Naive B cell (primary cell): ENCODE measurements around the gene RNASEH2B. TPM values are rescaled to one million over a fixed set of nuclear protein-coding genes. Genes with fewer than 3 reads are reported as not detected.
A peak's percentile ranks its signal among the peaks of the same experiment; 100 is the strongest.

ENCODE experiments used
- ATAC-seq, 2 donors: fragments of 150-1000 bp; cut with Tn5 transposase; 2 replicates each; pipeline ENCODE4 v1.10.0; 2021; ENCODE audit warnings: low read depth in 2 of 2, mild to moderate bottlenecking in 2 of 2, moderate library complexity in 2 of 2
- DNase-seq: peaks from one replicate; pipeline ENCODE4 v3.0.0; 2022
- H3K27ac Mint-ChIP-seq, 6 donors: one replicate each; pipeline ENCODE4 v1.8.0; 2020 to 2022; ENCODE audit warnings: mild to moderate bottlenecking in 6 of 6, mixed read lengths in 6 of 6, moderate library complexity in 5 of 6, inconsistent platforms in 2 of 6
- H3K27me3 Mint-ChIP-seq, 3 donors: one replicate each; pipeline ENCODE4 v1.8.0; 2021 to 2022; ENCODE audit warnings: mixed read lengths in 3 of 3, mild to moderate bottlenecking in 1 of 3
- H3K36me3 Mint-ChIP-seq, 2 donors: one replicate each; pipeline ENCODE4 v1.8.0; 2020 to 2022; ENCODE audit warnings: mixed read lengths in 2 of 2, inconsistent platforms in 1 of 2, mild to moderate bottlenecking in 1 of 2
- H3K4me1 Mint-ChIP-seq, 3 donors: one replicate each; pipeline ENCODE4 v1.8.0; 2020 to 2022; ENCODE audit warnings: mixed read lengths in 3 of 3, inconsistent platforms in 1 of 3, mild to moderate bottlenecking in 1 of 3, moderate library complexity in 1 of 3
- H3K4me3 Mint-ChIP-seq, 8 donors: one replicate each; pipeline ENCODE4 v1.8.0; 2020 to 2022; ENCODE audit warnings: mild to moderate bottlenecking in 8 of 8, mixed read lengths in 8 of 8, moderate library complexity in 8 of 8, inconsistent platforms in 2 of 8
- H3K9me3 Mint-ChIP-seq, 7 donors: one replicate each; pipeline ENCODE4 v1.8.0; 2020 to 2022; ENCODE audit warnings: mixed read lengths in 7 of 7, mild to moderate bottlenecking in 5 of 7, inconsistent platforms in 2 of 7, moderate library complexity in 1 of 7
- polyA plus RNA-seq, 6 donors: library from polyadenylated mRNA; unstranded; fragments of 300-500 nt; fragmentation: Illumina TruSeq; gene quantifications; one replicate each; pipeline ENCODE4 v1.2.3, GENCODE V29; 2021; ENCODE audit warnings: low read depth in 6 of 6

RNASEH2B gene
- polyA plus RNA-seq, 6 donors from 2014 or later: 169 to 257 (median 216) TPM

DNA sequence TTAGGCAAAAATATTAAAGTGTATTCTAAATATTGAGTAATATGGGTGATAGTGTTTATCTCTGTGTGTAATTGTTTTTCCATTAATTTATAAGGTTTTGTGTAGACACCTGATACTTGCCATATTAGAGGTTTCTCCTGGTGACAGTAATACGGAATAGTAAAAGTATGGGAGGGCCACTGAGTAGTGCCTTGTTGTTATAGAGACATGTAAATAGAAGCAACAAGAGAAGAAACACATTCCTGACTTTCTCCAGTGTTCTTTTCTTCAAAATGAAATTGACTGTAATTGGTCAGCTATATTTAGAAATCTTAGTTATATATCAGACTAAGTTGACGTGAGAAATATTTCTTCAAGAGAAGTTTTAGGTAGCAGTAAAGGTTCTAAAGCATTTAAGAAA lies 18.5 kb downstream of the RNASEH2B start:
- H3K36me3 Mint-ChIP-seq: peaks cover 40 to 46% of the 10 kb centered on the region in 2 donors
- DNase-seq: no peak
- no peak for ATAC-seq
- peaks cover 0 to 30% (median 25%) of the 10 kb centered on the region in 7 donors for H3K9me3 Mint-ChIP-seq
- H3K4me1 Mint-ChIP-seq: peaks cover 24 to 35% (median 30%) of the 10 kb centered on the region in 3 donors
- H3K27me3 Mint-ChIP-seq: no peaks in the 10 kb centered on the region
- H3K27ac Mint-ChIP-seq: peak overlapping the region in 1 of 6 donors; percentile 78
- no peak overlapping the region for H3K4me3 Mint-ChIP-seq

DNA sequence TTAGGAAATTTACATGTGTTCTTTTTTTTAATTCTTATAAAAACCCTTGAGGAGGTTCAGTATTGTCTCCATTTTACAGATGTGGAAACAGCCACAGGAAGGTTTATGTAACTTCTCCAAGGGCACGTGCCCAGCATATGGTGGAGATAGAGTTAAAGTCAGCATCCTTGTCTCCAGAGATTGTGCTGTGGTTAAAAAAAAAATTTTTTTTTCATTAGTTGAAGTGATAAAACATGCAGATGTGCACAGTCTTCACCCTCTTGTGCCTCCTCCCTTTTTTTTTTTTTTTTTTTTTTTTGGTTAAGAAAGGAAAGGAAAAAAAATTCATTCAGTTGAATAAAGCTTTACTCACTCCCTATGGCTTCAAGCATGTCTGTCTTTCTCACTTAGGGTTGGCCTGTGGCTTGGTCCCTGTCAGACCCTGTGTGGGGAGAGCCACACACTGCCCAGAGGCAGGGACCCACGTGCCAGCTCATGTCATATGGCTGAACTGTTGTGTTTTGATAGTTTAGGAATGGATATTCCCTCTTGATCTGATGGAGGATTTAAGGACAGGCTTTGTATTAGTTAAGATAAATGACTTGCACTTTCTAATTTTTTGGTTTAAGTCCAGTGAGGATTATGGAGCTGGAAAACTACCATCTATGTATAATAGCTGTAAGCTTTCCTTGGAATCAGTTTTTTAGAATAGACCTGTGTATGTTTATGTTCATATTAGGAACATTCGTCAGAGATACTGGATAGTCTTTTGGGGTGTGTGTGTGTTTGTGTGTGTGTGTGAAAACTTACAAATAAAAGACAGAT lies 19.3 kb downstream of the RNASEH2B start:
- Mint-ChIP-seq H3K4me1 (peaks cover 24 to 35% (median 30%) of the 10 kb centered on the region in 3 donors), H3K36me3 (peaks cover 33 to 41% of the 10 kb centered on the region in 2 donors)
- DNase-seq: no peak

DNA sequence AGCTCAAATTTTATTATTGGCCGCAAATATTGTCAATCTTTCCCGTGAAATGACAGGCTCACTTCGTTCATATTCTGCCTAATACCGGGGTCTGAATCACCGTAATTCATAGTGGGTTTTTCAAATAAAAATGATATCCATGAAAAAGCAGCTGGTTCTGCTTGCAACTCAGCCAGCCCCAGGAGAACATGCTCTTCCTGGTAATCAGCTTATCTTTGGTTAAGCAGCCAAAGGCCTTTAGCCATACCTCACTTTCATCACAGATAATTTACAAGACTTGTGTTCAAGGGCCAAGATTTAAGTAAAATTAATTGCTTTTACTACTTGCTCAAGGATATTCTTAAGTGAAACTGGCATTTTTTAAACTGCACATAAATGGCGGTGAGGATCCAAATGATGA lies 22.5 kb downstream of the RNASEH2B start:
- Mint-ChIP-seq H3K4me3 (no peak overlapping the region), H3K36me3 (peaks cover 33 to 55% of the 10 kb centered on the region in 2 donors), H3K9me3 (no peaks in the 10 kb centered on the region), H3K4me1 (peaks cover 22 to 34% (median 25%) of the 10 kb centered on the region in 3 donors), H3K27me3 (no peaks in the 10 kb centered on the region), H3K27ac (no peak overlapping the region)
- DNase-seq (no peak), ATAC-seq (no peak)

More for the DNA sequence above, 19.3 kb downstream of the RNASEH2B start:
- Mint-ChIP-seq H3K27me3 (no peaks in the 10 kb centered on the region), H3K4me3 (peak overlapping the region in 3 of 8 donors; percentile 12 to 51 (median 30)), H3K9me3 (peaks cover 0 to 22% (median 17%) of the 10 kb centered on the region in 7 donors), H3K27ac (peak overlapping the region in 3 of 6 donors; percentile 2 to 78 (median 44))
- ATAC-seq: no peak

DNA sequence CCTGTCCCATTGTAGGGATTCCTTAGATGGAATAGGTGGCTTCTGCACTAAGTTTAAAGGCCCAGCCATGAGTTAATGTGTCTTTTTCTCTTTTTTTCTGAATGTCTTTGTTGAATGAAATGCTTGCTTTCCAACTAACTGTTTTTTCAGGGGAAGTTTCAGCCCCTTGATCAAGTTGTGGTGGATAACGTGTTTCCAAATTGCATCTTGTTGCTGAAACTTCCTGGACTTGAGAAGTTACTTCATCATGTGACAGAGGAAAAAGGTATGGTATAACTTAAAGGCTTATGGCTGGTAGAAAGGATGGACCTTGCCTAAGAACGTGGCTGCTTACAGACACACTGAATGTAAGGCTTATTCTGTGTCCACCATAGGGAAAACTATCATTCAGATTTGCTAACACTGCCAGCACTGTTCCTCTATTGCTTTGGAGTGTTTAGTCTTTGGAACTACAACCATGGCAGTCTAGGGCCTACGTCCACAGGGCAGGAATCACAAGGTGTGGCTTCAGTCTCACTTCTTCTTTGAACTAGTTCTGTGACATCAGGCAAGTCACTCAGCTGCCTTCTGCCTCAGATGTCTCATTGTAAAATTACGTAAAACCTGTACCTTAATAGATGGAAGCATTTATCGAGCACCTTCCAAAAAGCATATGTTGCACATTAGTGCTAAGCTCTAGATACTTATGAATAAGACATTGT lies 25.3 kb downstream of the RNASEH2B start:
- DNase-seq: no peak
- Mint-ChIP-seq H3K9me3 (peaks cover 0 to 2% (median 0%) of the 10 kb centered on the region in 7 donors), H3K27ac (peak overlapping the region in 2 of 6 donors; percentile 18 to 56), H3K27me3 (no peaks in the 10 kb centered on the region), H3K4me3 (no peak overlapping the region), H3K4me1 (peaks cover 10 to 11% (median 11%) of the 10 kb centered on the region in 3 donors), H3K36me3 (peaks cover 38 to 64% of the 10 kb centered on the region in 2 donors)
- ATAC-seq: no peak

DNA sequence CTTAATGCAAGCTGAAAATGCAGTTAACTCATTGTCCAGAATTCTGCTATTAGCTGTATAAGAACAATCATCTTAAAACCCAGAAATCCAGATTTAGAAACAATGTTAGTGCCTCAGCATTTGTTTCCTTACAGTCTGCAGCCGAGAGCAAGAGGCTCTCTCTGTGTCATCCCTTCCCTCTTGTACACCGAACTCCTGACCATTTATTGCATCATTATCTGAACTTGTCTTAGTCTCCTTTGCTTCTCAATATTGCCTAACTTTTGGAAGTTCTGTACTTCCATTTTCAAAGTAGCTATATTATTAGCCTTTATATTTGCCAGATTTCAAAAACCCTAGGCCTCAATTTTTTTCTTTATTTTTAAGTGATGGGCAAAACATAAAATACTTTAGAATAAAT lies 27.1 kb downstream of the RNASEH2B start:
- Mint-ChIP-seq H3K4me1 (peaks cover 10 to 15% (median 12%) of the 10 kb centered on the region in 3 donors), H3K4me3 (no peak overlapping the region), H3K27ac (no peak overlapping the region), H3K9me3 (peaks cover 0 to 2% (median 0%) of the 10 kb centered on the region in 7 donors), H3K36me3 (peaks cover 46 to 65% of the 10 kb centered on the region in 2 donors), H3K27me3 (no peaks in the 10 kb centered on the region)
- no peak for DNase-seq
- ATAC-seq: no peak

DNA sequence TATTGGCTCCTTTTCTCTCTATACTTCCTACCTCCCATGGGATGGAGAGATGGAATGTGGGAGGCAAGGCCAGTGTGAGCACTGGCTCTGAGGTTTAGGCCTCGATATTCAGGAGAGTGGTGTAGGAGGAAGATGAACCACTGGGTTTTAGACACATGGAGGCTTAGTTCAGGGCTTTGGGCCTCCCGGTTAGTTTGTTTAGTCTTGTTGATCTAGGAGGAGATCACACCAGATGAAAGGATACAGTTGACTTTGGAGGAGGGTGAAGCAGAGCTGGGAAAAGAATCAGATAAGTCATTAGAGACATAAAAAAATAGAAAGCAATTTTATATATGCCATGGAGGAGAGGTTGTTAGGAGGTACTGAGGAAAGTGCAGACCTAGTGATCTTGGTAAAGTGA lies 30.9 kb downstream of the RNASEH2B start:
- Mint-ChIP-seq H3K9me3 (peaks cover 0 to 2% (median 0%) of the 10 kb centered on the region in 7 donors), H3K4me3 (no peak overlapping the region), H3K36me3 (peaks cover 44 to 51% of the 10 kb centered on the region in 2 donors), H3K27ac (peak overlapping the region in 2 of 6 donors; percentile 7 to 20), H3K4me1 (peaks cover 6 to 13% (median 8%) of the 10 kb centered on the region in 3 donors), H3K27me3 (no peaks in the 10 kb centered on the region)
- no peak for DNase-seq
- no peak for ATAC-seq

DNA sequence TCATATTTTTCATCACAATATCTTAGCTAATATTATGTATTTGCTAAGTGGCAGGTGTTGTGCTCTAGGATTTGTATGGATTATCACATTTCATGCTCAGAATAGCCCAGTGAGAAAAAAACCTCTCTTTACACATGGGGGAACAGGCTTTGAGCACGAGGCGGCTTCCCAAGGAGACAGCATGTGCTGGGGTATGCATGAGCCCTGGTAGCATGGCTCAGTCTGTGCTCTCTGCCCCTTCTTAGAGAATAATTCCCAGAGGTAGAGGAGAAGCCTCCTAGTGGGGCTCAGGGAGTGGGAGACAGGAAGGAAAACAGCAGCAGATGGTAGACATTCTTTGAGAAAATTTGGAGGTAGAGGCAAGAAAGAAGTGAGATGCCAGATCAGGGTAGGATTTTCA lies 31.6 kb downstream of the RNASEH2B start:
- DNase-seq (no peak), ATAC-seq (no peak)
- Mint-ChIP-seq H3K27me3 (no peaks in the 10 kb centered on the region), H3K4me3 (no peak overlapping the region), H3K4me1 (peaks cover 2 to 7% (median 4%) of the 10 kb centered on the region in 3 donors), H3K27ac (peak overlapping the region in 1 of 6 donors; percentile 80), H3K36me3 (peaks cover 38 to 44% of the 10 kb centered on the region in 2 donors), H3K9me3 (peaks cover 0 to 2% (median 0%) of the 10 kb centered on the region in 7 donors)

DNA sequence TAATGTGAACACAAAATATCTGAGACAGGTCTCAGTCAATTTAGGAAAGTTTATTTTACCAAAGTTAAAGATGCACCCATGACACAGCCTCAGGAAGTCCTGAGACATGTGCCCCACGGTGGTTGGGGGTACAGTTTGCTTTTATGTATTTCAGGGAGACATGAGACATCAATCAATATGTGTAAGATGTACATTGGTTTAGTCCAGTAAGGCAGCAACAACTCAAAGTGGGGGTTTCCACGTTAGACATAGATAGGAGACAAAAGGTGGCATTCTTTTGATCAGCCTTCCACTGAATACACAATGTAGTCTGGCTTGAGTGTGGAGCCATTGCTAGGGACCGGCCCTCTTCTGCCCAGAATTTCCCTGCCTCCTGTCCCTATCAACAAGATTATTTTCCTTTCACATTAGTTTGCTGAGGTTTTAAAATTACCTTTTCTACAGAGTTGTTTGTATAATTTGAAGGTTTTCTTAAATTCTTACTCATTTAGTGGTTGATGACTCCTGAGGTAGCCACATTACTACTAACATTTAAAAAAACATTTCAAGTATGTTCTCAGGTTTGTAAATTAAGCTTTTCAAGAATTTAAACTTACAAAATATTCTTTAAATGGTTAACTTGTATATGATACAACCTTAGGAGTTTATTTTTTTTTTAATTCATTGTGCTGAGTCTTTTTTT lies 33.2 kb downstream of the RNASEH2B start:
- DNase-seq (no peak), ATAC-seq (no peak)
- Mint-ChIP-seq H3K36me3 (peaks cover 23 to 33% of the 10 kb centered on the region in 2 donors), H3K4me3 (no peak overlapping the region), H3K27ac (peak overlapping the region in 3 of 6 donors; percentile 14 to 76 (median 29)), H3K27me3 (no peaks in the 10 kb centered on the region), H3K9me3 (peaks cover 0 to under 1% (median 0%) of the 10 kb centered on the region in 7 donors), H3K4me1 (peaks cover 2 to 5% (median 4%) of the 10 kb centered on the region in 3 donors)

DNA sequence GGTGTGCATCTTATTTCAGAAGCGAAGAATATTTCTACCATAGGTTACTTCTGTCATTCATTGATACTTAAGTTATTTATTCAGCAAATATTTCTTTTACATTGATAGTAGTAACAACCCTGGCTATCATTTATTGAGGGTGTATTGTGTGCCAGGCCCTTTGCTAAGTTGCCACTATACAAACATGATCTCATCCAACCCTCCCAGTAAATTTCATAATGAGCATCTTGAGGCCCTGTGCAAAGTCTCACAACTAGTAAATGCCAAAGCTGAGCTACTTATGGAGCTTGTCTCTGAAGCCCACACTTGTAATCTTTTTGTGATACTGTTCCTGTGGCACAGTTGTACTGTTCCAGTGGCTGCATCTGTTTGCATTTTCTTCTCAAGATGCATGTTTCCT lies 36.1 kb downstream of the RNASEH2B start:
- ATAC-seq: no peak
- Mint-ChIP-seq H3K27me3 (no peaks in the 10 kb centered on the region), H3K4me1 (peaks cover under 1 to 4% (median 4%) of the 10 kb centered on the region in 3 donors), H3K36me3 (peaks cover 22 to 24% of the 10 kb centered on the region in 2 donors), H3K4me3 (no peak overlapping the region), H3K27ac (peak overlapping the region in 1 of 6 donors; percentile 10), H3K9me3 (no peaks in the 10 kb centered on the region)
- DNase-seq: no peak

DNA sequence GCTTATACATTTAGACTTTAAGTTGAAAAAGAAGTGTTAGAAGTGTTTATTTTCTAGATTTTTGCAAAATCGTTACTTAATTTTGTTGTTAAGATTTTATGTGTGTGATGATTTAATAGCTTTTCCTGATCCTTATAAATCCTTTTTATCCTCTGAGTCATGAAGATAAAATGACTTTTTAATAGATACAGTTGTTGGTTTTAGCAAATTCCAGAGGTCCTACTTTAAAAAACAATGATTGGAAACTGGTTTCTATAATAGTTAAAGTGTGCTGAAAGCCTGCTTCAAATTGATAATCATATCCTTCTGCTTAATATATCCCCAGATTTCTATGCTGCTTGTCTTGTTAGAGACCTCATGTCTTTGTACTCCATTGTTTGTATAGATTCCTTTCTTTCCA lies 39.0 kb downstream of the RNASEH2B start:
- DNase-seq: no peak
- H3K4me3 Mint-ChIP-seq: no peak overlapping the region
- no peaks in the 10 kb centered on the region for H3K9me3 Mint-ChIP-seq
- H3K27me3 Mint-ChIP-seq: no peaks in the 10 kb centered on the region
- H3K36me3 Mint-ChIP-seq: peaks cover 8 to 24% of the 10 kb centered on the region in 2 donors
- ATAC-seq: no peak
- no peak overlapping the region for H3K27ac Mint-ChIP-seq
- peaks cover 0 to 4% (median 0%) of the 10 kb centered on the region in 3 donors for H3K4me1 Mint-ChIP-seq

DNA sequence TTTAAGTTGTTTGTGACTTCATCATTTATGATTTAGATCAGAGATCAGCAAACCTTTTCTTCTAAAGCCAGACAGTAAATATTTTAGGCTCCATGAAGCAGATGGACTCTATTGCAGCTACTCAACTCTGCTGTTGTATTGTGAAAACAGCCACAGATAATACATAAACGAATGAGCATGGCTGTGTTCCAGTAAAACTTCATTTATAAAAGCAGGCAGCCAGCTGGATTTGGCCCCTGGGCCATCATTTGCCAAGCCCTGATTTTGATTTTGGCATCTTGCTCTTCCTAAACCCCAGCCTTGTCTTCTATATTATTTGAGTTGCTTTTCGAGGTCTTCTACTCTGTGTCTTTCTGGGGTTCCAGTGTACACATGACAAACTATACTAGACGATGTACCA lies 41.3 kb downstream of the RNASEH2B start:
- ATAC-seq: no peak
- Mint-ChIP-seq H3K36me3 (peaks cover 6 to 37% of the 10 kb centered on the region in 2 donors), H3K4me1 (peaks cover 0 to 4% (median 0%) of the 10 kb centered on the region in 3 donors), H3K4me3 (no peak overlapping the region), H3K27me3 (no peaks in the 10 kb centered on the region), H3K27ac (peak overlapping the region in 1 of 6 donors; percentile 54), H3K9me3 (no peaks in the 10 kb centered on the region)
- DNase-seq: no peak

DNA sequence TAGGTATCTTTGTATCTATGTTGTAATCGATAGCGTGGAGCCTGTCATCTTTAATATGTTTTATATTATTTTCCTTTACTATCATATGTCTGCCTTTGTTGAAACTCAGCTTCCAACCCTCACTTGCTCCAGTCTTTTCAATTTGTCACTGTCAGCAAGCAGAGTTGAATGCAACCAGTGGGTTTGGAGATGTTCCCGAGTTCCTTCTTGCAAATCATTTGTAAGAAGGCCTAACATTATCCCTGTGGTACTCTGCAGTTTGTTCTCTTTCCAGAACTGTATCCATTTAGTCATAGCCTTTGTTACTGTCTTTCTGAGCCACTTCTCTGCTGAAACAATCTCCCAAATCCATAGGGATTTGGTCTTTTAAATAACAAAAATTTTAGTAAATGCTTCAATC lies 41.8 kb downstream of the RNASEH2B start:
- ATAC-seq (no peak), DNase-seq (no peak)
- H3K36me3 Mint-ChIP-seq: peaks cover 6 to 42% of the 10 kb centered on the region in 2 donors
- no peaks in the 10 kb centered on the region for H3K27me3 Mint-ChIP-seq
- H3K4me1 Mint-ChIP-seq: peaks cover 0 to 4% (median 0%) of the 10 kb centered on the region in 3 donors
- no peaks in the 10 kb centered on the region for H3K9me3 Mint-ChIP-seq
- H3K4me3 Mint-ChIP-seq: no peak overlapping the region
- H3K27ac Mint-ChIP-seq: peak overlapping the region in 2 of 6 donors; percentile 9 to 60

DNA sequence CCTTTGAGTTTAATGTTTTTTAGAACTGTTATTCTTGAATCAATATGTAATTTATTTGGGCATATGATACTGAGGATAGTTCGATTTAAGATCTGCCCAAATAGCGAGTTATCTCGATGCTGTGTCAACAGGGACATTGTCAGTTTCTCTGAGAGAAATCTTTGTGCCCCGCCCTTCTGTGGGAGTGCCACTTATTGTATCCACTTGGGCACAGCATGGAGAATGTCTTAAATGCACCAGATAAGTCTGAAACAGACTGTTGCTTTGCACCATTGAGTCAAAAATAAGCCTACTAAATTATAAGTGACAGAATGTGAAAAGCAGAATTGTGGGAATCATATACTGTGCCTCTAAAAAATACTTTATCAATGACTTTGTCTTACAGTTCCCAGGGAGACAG lies 45.6 kb downstream of the RNASEH2B start:
- no peak for DNase-seq
- H3K4me1 Mint-ChIP-seq: peaks cover 7 to 9% (median 8%) of the 10 kb centered on the region in 3 donors
- no peaks in the 10 kb centered on the region for H3K27me3 Mint-ChIP-seq
- no peaks in the 10 kb centered on the region for H3K9me3 Mint-ChIP-seq
- ATAC-seq: no peak
- peaks cover 16 to 38% of the 10 kb centered on the region in 2 donors for H3K36me3 Mint-ChIP-seq
- H3K27ac Mint-ChIP-seq: peak overlapping the region in 1 of 6 donors; percentile 69
- no peak overlapping the region for H3K4me3 Mint-ChIP-seq
